H1 (cell line): ENCODE measurements around the gene HSD17B4. TPM values are rescaled to one million over a fixed set of nuclear protein-coding genes. Genes with fewer than 3 reads are reported as not detected.
"Not testable (repeated sequence)": the region's sequence is repeated elsewhere in the genome, so short reads cannot be mapped to it uniquely, and the experiment has no call there.

Source experiments
- CTCF ChIA-PET: fragments of 300-600 bp; sonication (Branson Sonifier 250); formaldehyde crosslinking; loops from one replicate; lab custom pipeline; 2021; ENCODE audit not compliant: partially characterized antibody; lab: Charles Lee
- POLR2A ChIA-PET: fragments of 300-600 bp; sonication (Branson Sonifier 250); formaldehyde crosslinking; loops from one replicate; lab custom pipeline; 2021; ENCODE audit warnings: inconsistent platforms; ENCODE audit not compliant: partially characterized antibody; lab: Charles Lee
- DNase-seq, 2 experiments: peaks; one replicate each; pipeline versions ENCODE4 v3.0.0 to v3.0.0-alpha.2; 2010 to 2022; ENCODE audit warnings: low spot score in 2 of 2, low read depth in 1 of 2, mixed read lengths in 1 of 2
- FAIRE-seq: peaks from 2 replicates; lab custom pipeline; 2011; peaks lifted over from hg19 to GRCh38; lab: Jason Lieb, UNC
- H2AFZ ChIP-seq: 2 replicates; pipeline ENCODE4 v1.8.1; 2012; ENCODE audit warnings: low read length, inconsistent platforms
- H2AK5ac ChIP-seq: 2 replicates; pipeline ENCODE4 v1.6.1; 2013; ENCODE audit warnings: low read depth, low read length
- H2BK120ac ChIP-seq: replicated peaks from 2 replicates; pipeline ENCODE3; 2013; ENCODE audit warnings: low read depth, low read length, inconsistent platforms
- H2BK12ac ChIP-seq: 2 replicates; pipeline ENCODE4 v1.6.1; 2013; ENCODE audit warnings: low read depth, low read length
- H2BK15ac ChIP-seq: 2 replicates; pipeline ENCODE4 v1.6.1; 2013; ENCODE audit warnings: low read length
- H2BK20ac ChIP-seq: 2 replicates; pipeline ENCODE4 v1.6.1; 2013; ENCODE audit warnings: low read length
- H2BK5ac ChIP-seq: 2 replicates; pipeline ENCODE4 v1.6.1; 2013; ENCODE audit warnings: low read depth, low read length
- H3K14ac ChIP-seq: 2 replicates; pipeline ENCODE4 v1.6.1; 2013; ENCODE audit warnings: inconsistent platforms; ENCODE audit not compliant: insufficient read length
- H3K18ac ChIP-seq: 2 replicates; pipeline ENCODE4 v1.6.1; 2013; ENCODE audit warnings: low read length; ENCODE audit errors: extremely low read depth
- H3K23ac ChIP-seq: 2 replicates; pipeline ENCODE4 v1.6.1; 2013; ENCODE audit warnings: inconsistent platforms; ENCODE audit not compliant: insufficient read length
- H3K23me2 ChIP-seq: 2 replicates; pipeline ENCODE4 v1.6.1; 2013; ENCODE audit warnings: low read depth, low read length
- H3K27ac ChIP-seq: 2 replicates; pipeline ENCODE4 v1.6.1; 2011; ENCODE audit warnings: low read depth, low read length, inconsistent platforms
- H3K27me3 ChIP-seq, 4 experiments: replicated peaks in 1 of 4; 1 replicate in 1 of 4; 2 replicates in 3 of 4; pipeline versions ENCODE4 v1.6.1 to v1.8.1; 2011 to 2013; ENCODE audit warnings: low read length in 3 of 4, mild to moderate bottlenecking in 3 of 4, inconsistent platforms in 2 of 4, mixed read lengths in 2 of 4, moderate library complexity in 1 of 4; ENCODE audit not compliant: control insufficient read depth in 3 of 4, insufficient read depth in 3 of 4; ENCODE audit errors: extremely low read depth in 1 of 4
- H3K36me3 ChIP-seq, 4 experiments: 2 replicates each; pipeline versions ENCODE4 v1.6.1 to v1.8.1; 2011 to 2013; ENCODE audit warnings: mild to moderate bottlenecking in 4 of 4, low read length in 3 of 4, moderate library complexity in 2 of 4, control low read depth in 1 of 4, inconsistent platforms in 1 of 4; ENCODE audit not compliant: insufficient read depth in 4 of 4, control insufficient read depth in 2 of 4
- H3K4ac ChIP-seq: replicated peaks from 2 replicates; pipeline ENCODE3; 2013; ENCODE audit warnings: low read length, low read depth, mixed read lengths, inconsistent platforms; ENCODE audit not compliant: insufficient read length
- H3K4me1 ChIP-seq, 4 experiments: replicated peaks in 1 of 4; 1 replicate in 1 of 4; 2 replicates in 3 of 4; pipeline versions ENCODE4 v1.6.1 to v1.8.1; 2011 to 2013; ENCODE audit warnings: low read length in 3 of 4, inconsistent platforms in 2 of 4, mixed read lengths in 1 of 4; ENCODE audit not compliant: insufficient read depth in 4 of 4, control insufficient read depth in 3 of 4
- H3K4me2 ChIP-seq, 2 experiments: 2 replicates each; pipeline versions ENCODE4 v1.6.1 to v1.8.1; 2011 to 2013; ENCODE audit warnings: low read depth in 2 of 2, low read length in 2 of 2, control low read depth in 1 of 2, inconsistent platforms in 1 of 2, mild to moderate bottlenecking in 1 of 2; ENCODE audit not compliant: insufficient read depth in 1 of 2
- H3K4me3 ChIP-seq, 4 experiments: fragments of 200-600, 300-600 bp in 1 of 4; sonication (generic), shearing (Covaris generic), sonication (Bioruptor Twin) in 1 of 4; 2 replicates each; pipeline versions ENCODE4 v1.5.1 to v1.8.1; 2011 to 2016; ENCODE audit warnings: low read length in 4 of 4, low read depth in 3 of 4, control low read depth in 2 of 4, inconsistent platforms in 2 of 4, mild to moderate bottlenecking in 2 of 4, mixed read lengths in 1 of 4, moderate library complexity in 1 of 4; ENCODE audit not compliant: insufficient read depth in 2 of 4; ENCODE audit errors: extremely low read depth in 1 of 4
- H3K56ac ChIP-seq: replicated peaks from 2 replicates; pipeline ENCODE3; 2013; ENCODE audit warnings: low read depth, mild to moderate bottlenecking, mixed read lengths, low read length, inconsistent platforms; ENCODE audit not compliant: insufficient read length
- H3K79me1 ChIP-seq: 2 replicates; pipeline ENCODE4 v1.6.1; 2013; ENCODE audit warnings: low read depth, low read length, control low read depth
- H3K79me2 ChIP-seq, 2 experiments: 2 replicates each; pipeline versions ENCODE4 v1.6.1 to v1.8.1; 2012 to 2013; ENCODE audit warnings: low read length in 2 of 2, mild to moderate bottlenecking in 2 of 2, inconsistent platforms in 1 of 2; ENCODE audit not compliant: insufficient read depth in 2 of 2, control insufficient read depth in 1 of 2
- H3K9ac ChIP-seq, 4 experiments: replicated peaks in 1 of 4; 1 replicate in 1 of 4; 2 replicates in 3 of 4; pipeline versions ENCODE4 v1.6.1 to v1.8.1; 2011 to 2013; ENCODE audit warnings: low read depth in 3 of 4, low read length in 3 of 4, control low read depth in 2 of 4, mild to moderate bottlenecking in 2 of 4, moderate library complexity in 2 of 4, inconsistent platforms in 1 of 4; ENCODE audit errors: extremely low read depth in 1 of 4
- H3K9me3 ChIP-seq, 2 experiments: 2 replicates each; pipeline versions ENCODE4 v1.6.1 to v1.8.1; 2012 to 2013; ENCODE audit warnings: mild to moderate bottlenecking in 2 of 2, moderate library complexity in 2 of 2, control low read depth in 1 of 2, inconsistent platforms in 1 of 2, low read depth in 1 of 2, low read length in 1 of 2, mixed read lengths in 1 of 2; ENCODE audit not compliant: insufficient read depth in 2 of 2
- H4K20me1 ChIP-seq, 2 experiments: replicated peaks in 1 of 2; 2 replicates each; pipeline versions ENCODE3 to v1.8.1; 2011 to 2013; ENCODE audit warnings: inconsistent platforms in 2 of 2, low read length in 2 of 2, mild to moderate bottlenecking in 1 of 2; ENCODE audit not compliant: insufficient read depth in 2 of 2, control insufficient read depth in 1 of 2
- H4K5ac ChIP-seq: 2 replicates; pipeline ENCODE4 v1.6.1; 2013; ENCODE audit warnings: low read length, low read depth, mixed read lengths, inconsistent platforms; ENCODE audit not compliant: insufficient read length
- H4K8ac ChIP-seq: 2 replicates; pipeline ENCODE4 v1.8.0; 2013; ENCODE audit warnings: mild to moderate bottlenecking, moderate library complexity, low read length, inconsistent platforms; ENCODE audit not compliant: insufficient read depth; ENCODE audit errors: extremely low read depth
- H4K91ac ChIP-seq: replicated peaks from 2 replicates; pipeline ENCODE3; 2013; ENCODE audit warnings: low read length, mixed read lengths, inconsistent platforms; ENCODE audit not compliant: insufficient read length
- WGBS, 2 experiments: shearing (Covaris generic) in 1 of 2; methylation state at CpG; one replicate each; pipeline versions ENCODE4 v1.1.6 to v1.1.7; 2013 to 2015; ENCODE audit warnings: low lambda C conversion rate in 2 of 2, mixed read lengths in 2 of 2, inconsistent platforms in 1 of 2, low coverage in 1 of 2, missing lambda C conversion rate in 1 of 2; ENCODE audit not compliant: insufficient replicate concordance in 2 of 2, insufficient coverage in 1 of 2, insufficient read length in 1 of 2; ENCODE audit errors: extremely low coverage in 1 of 2, missing lambda C conversion rate in 1 of 2; 5-methylcytosine and 5-hydroxymethylcytosine counted together
- polyA plus RNA-seq, 7 experiments: library from polyadenylated mRNA; depleted of rRNA in 3 of 7; stranded (reverse) in 5 of 7; unstranded in 2 of 7; fragments of >200 nt in 5 of 7; fragments of 200-250 nt in 2 of 7; gene quantifications; 1 replicate in 5 of 7; 2 replicates in 1 of 7; 4 replicates in 1 of 7; pipeline versions ENCODE4 v1.2.1 to v1.2.3, GENCODE V29; 2011 to 2013; ENCODE audit warnings: missing spikeins in 2 of 7, mixed read lengths in 2 of 7
- total RNA-seq: library from RNA; stranded (reverse); fragmentation: NEBNext Ultra II Directional; extraction: Animal tissue kit (Norgen Biotek cat#: 25700); gene quantifications from 2 replicates; pipeline ENCODE4 v1.2.1, GENCODE V29; 2021

Gene HSD17B4
- total and polyA plus RNA-seq, 2 of the 8 experiments (the other 6 are each of a cell fraction or from before 2014, with no cell fraction given) = 305 to 369 TPM

DNA sequence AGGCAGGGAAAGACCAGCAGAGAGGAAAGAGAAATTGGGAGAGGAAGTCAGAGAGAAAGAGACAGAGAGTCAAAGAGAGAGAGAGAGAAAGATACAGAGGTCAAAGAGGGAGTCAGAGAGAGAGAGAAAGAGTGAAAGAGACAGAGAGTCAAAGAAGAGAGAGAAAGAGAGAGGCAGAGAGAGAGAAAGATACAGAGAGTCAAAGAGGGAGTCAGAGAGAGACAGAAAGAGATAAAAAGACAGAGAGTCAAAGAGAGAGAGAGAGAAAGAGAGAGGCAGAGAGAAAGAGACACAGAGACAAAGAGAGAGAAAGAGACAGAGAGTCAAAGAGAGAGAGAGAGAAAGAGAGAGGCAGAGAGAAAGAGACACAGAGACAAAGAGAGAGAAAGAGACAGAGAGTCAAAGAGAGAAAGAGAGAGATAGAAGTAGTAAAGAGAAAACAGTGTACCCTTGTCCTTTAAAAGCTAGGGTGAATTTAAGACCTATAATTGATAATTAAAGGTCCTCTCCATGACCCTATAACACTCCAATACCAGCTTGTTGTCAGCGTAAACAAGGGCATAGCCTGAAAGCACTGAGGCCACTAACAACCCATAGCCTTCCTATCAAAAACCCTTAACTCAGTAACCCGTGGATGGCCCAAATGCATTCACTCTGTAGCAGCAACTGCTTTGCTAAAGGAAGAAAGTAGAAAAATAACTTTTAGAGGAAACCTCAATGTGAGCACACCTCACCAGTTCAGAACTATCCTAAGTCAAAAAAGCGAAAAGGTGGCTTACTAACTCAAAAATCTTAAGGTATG, 14.3 kb upstream of the HSD17B4 start:
- H3K4me1 ChIP-seq, H3K14ac ChIP-seq, H3K23me2 ChIP-seq, H3K27me3 ChIP-seq, H3K79me2 ChIP-seq, H2AK5ac ChIP-seq, H2BK15ac ChIP-seq, H3K36me3 ChIP-seq, H2AFZ ChIP-seq, FAIRE-seq, H2BK12ac ChIP-seq, H2BK120ac ChIP-seq, H2BK5ac ChIP-seq, H3K79me1 ChIP-seq, H3K4ac ChIP-seq, H4K8ac ChIP-seq, H3K18ac ChIP-seq, H3K23ac ChIP-seq, H4K20me1 ChIP-seq, H2BK20ac ChIP-seq, H4K91ac ChIP-seq, DNase-seq, H3K56ac ChIP-seq, H3K4me2 ChIP-seq, H3K9ac ChIP-seq, H3K4me3 ChIP-seq, H4K5ac ChIP-seq, POLR2A ChIA-PET, H3K27ac ChIP-seq: not testable (repeated sequence)
- peaks cover 3 to 14% of the 10 kb centered on the region in 2 experiments; a peak in 3 of 4 replicates for H3K9me3 ChIP-seq
- CTCF ChIA-PET = interaction anchor here (0.7 kb wide), 1 partner anchor 25 kb away, joined by 3 read pairs; no protein-coding TSS in a partner anchor
- 91% methylated on average over 3 of the region's 3 CpGs; no CpG with 5 or more reads in 1 of the 2 experiments for WGBS, 2 experiments
